ENCODE data around the gene CHAD.
A peak's percentile ranks its signal among the peaks of the same experiment; 100 is the strongest.

CHAD gene, protein sequence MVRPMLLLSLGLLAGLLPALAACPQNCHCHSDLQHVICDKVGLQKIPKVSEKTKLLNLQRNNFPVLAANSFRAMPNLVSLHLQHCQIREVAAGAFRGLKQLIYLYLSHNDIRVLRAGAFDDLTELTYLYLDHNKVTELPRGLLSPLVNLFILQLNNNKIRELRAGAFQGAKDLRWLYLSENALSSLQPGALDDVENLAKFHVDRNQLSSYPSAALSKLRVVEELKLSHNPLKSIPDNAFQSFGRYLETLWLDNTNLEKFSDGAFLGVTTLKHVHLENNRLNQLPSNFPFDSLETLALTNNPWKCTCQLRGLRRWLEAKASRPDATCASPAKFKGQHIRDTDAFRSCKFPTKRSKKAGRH

DNA sequence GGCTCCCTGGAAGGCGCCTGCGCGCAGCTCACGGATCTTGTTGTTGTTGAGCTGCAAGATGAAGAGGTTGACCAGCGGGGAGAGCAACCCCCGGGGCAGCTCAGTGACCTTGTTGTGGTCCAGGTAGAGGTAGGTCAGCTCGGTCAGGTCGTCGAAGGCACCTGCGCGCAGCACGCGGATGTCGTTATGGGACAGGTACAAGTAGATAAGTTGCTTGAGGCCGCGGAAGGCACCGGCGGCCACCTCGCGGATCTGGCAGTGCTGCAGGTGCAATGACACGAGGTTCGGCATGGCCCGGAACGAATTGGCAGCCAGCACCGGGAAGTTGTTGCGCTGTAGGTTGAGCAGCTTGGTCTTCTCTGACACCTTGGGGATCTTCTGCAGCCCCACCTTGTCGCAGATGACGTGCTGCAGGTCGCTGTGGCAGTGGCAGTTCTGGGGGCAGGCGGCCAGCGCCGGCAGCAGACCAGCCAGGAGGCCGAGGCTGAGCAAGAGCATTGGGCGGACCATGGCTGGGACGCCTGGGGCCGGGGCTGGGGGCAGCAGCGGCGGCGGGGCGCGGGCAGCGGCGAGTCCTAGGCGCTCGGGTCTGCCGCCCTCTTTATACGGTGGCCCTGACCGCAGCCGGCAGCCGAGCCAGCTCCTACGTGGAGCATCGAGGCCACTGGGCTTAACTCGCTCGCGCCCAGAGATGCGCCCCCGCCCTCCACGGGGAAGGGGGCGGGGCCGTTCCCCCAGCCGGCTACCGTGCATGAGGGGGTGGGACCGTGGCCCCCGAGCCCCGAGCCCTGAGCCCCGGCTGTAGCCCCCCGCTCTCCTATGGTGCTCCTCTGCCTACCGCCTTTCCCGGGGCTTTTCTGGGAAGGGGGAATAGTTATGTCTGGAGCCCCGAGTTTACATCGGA lies at the start of gene CHAD:
Gene CHAD (minus strand): TSS at position 577 of the 904 bp plus-strand sequence. CDS start 67 bp downstream, at position 510.
- DNase-seq, result no peak

DNA sequence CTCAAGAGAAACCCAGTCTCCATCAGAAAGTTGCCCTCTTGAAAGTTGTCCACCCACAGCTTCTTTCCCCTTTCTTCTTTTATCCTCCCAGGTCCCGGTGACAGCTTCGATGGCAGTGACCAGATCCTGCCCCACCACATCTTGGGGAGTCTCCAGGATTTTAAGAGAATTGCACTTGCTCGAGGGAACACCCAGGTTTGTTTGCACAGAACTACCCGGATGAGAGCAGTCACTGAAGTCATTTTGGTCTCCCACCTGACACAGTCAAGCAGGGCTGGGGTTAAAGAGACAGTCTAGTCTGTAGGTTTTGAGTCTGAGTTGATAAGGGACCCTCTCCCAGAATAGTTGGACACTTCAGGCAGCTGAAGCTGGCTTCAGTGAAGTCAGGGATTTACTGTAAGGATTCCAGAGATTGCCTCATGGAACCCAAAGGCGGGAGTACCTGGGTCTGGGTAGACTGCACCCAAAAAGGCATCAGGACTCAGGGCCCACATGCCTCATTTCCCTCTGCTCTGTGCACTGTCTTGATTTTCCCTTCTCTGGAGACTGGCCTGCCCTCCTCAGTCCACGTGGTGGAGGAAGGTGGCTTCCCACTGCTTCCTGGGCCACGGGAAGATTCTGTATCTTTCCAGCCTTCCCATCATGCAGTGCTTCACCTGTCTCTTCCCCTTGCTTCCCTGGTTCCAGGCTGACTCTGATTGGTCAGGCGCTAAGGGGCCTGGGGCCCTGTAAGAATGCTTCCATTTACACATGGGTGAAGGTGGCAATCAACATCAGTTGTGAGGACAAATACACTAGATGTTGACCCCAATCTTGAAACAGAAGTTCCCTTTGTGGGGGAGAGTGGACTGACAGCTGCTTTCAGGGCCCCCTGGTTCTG lies 49.1 kb upstream of the CHAD start:
- no peak for DNase-seq

DNA sequence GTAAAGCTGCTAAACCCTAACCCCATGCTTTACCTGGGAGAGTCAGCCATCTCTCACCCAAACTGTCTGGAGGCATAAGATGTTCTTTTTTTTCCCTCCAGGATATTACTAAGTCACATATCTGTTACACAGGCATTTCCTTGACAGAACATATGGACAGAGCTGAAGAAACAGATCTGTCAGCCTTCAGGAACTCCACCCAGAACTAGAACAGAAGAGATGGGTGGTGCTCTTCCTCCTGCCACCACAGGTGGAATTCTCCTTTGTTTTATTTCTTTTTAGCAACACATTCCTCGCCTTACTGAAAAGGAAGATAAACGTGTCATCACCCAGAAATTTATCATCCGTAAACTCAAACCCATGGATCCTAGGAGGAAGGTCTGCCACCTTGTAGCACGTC lies 48.3 kb upstream of the CHAD start:
- no peak for DNase-seq

DNA sequence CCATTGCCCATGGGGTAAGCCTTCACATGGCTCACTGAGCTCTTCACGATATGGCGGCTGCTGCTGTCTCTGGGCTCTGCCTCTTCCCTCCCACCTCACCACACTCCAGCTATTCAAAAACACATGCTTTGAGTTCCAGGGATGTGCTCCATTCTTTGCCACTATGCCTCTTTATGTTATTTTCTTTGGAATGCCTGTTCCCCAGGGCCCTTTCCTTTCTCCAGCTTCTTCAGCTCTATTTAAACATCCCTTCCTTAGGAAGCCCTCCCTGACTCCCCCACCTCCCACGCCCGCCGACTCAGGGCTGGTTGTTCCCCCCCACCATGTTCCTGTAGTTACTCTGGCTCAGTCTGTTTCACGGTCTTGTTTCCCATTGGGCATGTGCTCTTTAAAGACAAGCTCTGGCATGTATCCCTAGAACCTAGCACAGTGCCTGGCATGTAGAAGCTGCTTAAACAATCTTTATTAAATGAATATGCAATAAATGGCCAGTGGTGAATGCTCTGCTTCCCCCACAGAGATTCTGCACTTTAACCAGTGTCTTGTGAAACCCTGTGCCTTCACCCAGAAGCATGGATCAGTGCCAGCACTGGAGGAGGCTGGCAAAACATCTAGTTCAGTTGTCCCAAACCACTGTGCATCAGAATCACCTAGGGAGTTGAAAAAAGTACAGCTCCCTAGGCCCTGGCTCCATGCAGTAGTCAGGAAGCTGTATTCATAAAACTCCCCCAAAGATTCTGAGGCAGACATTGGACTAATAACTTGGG lies 46.4 kb upstream of the CHAD start:
- DNase-seq, result no peak

DNA sequence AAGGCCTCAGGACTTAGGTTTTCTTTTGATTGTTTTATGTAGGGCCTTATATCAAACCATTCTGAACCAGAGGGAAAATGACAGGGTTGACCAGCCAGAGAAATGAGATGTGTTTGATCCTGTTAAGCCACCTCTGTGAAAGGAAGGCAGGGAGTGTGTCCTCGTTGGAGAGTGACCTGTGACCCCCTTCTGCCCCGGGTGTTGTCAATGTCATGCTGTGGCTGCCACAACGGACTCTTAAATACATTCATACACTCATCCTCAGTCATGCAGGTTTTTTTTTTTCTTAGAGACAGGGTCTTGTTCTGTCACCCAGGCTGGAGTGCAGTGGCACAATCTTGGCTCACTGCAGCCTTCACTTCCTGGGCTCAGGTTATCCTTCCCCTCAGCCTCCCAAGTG lies 45.7 kb upstream of the CHAD start:
- DNase-seq, result no peak

DNA sequence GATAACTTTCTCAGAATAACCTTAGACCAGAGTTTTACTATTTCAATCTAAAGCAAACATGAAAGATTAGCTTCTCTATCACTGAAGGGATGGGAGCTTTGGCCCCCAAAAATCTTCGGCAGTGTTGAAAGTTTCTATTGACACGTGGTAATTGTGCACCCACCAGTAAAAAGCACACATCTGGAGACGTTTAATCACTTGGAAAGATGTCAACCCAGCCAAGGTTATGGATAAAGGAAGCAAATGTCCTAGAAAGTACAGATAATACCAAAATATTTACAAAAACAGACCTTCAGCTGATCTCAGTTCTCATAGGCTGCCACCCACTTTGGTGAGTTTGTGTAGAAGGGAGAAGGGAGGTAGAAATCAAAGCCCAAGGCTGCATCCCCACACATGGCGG lies 44.8 kb upstream of the CHAD start:
- DNase-seq, result no peak

DNA sequence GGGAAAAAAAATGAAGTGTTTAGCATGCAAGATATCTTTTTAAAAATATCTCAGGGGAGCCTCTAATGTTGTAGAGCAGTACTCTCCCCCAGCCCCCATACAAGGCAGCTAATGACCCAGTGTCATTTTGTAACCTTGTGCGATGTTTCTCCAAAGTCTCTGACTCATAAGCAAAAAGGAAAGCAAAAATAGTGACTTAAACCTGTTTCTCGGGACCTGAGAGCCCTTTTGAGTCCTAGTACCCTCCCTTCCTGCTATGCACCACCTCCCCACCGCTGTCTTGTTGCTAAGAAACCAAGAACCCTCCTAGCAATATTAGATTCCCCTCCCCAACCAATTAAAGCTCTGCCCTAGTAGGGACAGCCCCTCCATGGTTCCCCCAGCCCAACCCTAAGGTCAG lies 42.4 kb upstream of the CHAD start:
- DNase-seq, result no peak

DNA sequence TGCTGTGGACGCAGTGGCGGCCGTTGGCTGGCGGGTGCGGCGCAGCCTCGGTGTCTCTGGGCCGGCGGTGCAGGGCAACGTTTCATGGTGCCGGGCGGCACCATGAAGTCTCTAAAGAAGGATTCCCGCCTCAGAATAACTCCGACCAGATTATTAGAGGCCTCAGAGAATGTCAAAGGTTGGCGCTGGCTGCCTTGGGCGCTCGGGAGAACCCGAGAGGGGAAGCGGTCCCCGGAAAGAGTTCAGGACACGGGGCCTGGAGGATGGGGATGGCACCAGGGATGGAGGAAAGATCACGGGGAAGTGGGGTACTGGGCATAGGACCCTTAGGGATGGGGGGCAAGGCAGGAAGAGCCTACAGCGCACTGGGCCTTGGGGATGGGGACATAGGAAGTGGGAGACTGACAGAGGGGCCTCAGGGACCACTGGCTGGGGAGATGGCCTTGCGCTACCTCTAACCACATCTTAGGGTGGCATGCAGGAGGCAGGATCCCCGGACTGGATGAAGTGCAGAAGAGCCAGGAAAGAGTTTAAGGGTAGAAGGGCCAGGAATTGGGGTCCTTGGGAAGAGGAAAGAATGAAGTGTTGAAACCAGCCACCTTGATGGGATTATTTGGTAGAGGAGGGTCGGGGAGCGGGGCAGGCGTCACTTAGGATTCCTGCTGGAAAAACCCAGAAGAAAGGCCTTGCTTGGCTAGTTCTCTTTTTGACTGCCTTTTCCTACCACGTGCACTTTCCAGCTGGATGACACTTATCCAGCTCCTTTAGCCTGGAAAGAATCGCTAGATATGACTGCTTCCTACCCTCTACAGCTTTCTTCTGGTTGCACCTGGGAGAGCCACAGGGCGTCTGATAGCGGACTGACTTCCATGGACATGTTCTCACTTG lies 40.1 kb upstream of the CHAD start:
- no peak for DNase-seq

DNA sequence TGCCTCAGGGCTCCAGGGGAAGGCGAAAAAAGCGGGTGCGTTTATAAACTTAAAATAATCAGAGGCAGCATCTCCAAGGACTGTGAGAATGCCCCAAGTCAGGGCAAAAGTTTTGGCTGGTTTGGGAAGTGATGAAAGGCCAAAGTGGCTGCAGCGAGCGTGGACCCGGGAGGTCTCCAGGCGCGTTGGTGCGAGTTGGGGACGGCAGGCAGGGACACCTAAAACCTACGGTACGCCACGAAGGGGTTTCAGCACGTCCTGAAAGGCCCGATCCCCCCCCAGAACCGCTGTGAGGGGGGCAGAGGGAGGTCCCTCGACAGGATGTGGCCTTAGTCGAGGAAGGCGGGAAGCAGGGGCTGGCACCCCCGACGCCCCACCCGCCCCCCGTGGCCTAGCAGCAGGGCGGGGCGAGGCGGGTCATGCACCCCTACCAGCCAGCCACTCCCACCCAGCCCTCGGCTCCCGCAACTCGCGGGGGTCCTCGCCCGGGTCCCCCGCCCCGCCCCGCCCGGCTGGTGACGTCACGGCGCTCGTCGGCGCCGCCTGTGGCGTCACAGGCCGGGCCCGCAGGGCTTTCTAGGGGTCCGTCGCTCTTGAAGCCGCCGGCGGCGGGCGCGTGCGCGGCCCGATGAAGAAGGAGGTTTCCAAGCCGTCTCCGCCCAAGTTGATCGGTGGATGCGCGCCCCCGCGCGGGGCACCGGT lies 39.3 kb upstream of the CHAD start, which contains the start of gene MYCBPAP:
Gene MYCBPAP (plus strand): TSS at position 569 of the 702 bp plus-strand sequence. CDS start 236 bp downstream, outside the sequence.
- DNase-seq, result peak; percentile 70

DNA sequence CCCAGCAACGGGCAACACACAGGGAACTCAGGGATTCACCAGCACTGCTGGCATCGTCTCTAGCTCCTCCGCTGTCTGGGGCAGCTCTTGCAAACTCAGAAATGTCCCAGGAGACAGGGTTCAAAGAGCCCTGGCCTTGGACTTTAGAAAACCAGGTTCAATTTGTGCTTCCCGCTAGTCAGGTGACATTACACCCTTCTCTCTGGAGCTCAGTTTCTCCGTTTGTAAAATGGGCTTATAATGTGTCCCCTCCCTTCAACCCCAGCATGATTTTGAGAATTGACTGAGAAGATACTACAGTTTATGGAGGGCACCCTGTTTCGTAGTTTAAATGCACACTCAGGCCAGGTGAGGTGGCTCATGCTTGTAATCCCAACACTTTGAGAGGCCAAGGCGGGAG lies 37.6 kb upstream of the CHAD start:
- no peak for DNase-seq

DNA sequence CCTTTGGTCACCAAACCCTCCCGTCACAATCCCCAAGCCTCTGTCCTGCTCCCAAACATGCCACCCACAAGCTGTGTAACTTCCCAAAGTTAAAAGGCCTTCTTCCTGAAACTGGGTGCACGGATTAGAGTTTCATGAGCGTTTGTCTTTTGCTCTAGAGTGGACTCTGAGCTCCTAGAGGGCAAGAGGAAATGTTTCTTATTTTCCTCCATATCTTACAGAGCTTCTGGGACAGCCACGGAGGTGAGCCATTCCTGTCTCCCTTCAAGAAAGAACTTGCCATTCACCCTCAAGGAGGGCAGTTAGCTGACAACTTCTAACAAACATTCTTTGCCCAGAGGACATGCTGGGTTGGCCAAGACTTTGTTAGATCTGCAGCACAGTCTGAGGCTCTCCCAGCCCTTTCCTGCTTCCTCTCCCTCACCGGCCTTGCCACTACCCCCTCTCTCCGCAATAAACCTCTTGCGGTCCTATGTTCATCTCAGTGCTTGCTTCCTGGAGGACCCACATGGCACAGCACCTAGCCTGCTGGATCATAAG lies 37.0 kb upstream of the CHAD start:
- no peak for DNase-seq

DNA sequence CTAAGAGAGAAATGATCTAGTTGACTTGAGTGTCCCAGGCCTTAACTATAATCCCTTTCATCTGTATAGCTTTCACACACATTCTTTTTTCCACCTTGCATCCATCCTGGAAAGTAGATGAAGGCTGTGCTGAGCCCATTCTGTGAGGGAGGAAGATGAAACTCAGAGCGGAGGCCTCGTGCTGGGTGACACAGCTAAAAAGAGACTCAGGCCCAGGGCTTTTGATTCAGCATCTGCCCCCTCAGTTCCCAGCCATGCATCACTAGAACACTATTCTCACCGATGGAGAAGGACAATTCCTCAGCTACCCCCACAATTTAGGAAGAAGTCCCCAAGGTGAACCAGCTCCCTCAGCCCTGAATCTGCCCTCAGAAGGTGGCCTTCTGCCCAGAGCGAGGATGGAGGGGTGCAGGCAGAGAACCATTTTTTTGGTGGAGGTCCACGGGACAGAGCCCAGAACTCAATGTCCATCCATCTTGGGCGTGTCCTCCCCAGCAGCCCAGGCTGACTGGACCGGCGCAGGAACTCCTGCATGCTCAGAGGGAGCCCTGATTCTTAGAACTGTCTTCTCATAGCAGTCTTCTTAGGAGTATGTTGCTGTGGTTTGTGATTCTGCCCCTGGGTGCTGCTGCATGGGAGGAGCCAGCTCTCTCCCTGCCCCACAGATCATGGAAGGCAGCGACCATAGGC lies 33.8 kb upstream of the CHAD start:
- DNase-seq, result no peak

DNA sequence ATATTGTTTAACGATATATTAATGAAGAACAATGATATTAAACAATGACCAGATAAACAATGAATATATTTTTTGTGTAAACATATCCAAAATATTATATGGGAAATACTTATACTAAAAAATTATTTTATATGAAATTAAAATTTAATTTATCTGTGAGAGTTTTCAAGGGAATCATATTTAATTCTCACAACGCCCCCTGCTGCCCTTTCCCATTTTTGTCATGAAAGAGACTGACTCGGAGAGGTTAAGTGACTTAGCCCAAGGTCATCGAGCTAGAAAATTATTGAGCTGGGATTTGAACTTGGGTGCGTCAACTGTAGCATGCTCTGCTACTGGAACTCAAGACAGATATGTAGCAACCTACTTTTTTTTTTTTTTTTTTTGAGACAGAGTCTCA lies 32.4 kb upstream of the CHAD start:
- DNase-seq, result peak; percentile 39

DNA sequence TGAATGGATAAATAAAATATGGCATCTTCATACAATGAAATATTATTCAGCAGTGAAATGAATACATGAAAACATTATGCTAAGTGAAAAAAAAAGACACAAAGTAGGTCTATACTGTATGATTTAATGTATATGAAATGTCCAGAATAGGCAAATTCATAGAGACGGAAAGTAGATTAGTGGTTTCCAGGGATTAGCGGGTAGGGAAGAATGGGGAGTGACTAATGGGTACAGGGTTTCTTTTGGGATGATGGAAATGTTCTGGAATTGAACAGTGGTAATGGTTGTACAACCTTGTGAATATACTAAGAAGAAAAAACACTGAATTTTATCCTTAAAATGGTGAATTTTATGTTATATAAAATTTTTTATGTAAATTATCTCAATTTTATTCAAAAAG lies 31.0 kb upstream of the CHAD start:
- DNase-seq, result no peak

DNA sequence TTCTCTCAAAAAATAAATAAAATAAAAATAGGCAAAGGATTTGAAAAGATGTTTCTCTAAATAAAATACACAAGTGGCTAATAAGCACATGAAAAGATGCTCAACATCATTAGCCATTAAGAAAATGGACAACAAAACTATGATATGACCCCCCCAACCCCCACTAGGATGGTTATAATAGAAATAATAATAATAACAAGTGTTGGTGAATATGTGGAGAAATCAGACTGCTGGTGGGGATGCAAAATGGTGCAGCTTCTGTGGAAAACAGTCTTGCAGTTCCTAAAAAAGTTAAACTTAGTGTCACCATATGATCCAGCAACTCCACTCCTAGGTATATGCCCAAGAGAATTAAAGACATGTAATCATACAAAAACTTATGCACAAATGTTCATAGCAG lies 30.6 kb upstream of the CHAD start:
- DNase-seq, result no peak

DNA sequence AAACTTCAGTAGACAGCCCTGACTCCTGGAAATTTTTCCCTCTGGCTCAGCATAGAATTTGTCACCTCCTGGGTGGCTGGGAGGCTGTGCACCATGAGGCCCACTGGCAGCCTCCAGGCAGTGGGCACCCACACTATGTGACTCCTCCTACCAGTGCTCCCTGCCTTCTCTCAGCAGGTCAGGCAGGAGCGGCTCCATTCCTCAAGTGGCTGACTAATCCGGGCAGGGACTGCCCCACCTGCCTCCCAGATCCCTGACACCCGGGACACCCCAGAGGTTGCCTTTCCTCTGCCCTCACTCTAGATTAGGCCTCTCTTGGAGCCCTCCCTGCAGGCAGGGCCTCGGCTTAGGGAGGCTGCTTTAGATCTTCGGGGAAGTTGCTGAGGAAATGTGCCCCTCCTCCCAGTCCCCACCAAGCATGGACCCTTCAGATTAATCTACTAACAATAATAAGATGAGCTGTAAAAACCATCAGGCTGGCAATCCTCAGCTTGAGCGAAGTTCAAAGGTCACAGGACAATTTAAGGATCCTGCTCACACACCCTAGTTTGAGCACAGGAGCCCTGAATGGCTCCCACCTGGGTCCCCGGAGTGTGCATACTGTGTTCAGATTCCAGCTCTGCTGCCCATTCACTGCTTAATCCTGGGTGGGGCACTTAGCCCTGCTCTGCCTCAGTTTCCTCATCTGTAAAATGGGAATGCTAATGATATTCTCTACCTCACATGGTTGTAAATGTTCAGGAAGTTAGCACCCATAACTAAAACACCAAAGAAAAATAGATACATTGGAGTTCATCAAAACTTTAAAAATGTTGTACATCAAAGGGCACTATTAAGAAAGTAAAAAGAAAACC lies 29.6 kb upstream of the CHAD start:
- DNase-seq, result no peak

DNA sequence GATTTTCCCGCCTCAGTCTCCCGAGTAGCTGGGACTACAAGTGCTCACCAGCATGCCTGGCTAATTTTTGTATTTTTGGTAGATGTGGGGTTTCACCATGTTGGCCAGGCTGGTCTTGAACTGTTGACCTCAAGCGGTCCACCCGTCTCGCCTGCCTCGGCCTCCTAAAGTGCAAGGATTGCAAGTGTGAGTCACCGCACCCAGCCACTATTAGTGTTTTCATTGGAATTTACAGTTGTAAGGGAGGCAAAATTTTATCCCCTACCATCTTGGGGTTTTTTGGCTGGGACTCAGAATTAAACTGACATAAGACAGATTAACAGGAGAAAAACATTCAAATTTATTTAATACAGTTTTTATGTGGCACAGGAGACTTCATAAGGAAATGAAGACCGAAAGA lies 27.2 kb upstream of the CHAD start:
- DNase-seq, result no peak

DNA sequence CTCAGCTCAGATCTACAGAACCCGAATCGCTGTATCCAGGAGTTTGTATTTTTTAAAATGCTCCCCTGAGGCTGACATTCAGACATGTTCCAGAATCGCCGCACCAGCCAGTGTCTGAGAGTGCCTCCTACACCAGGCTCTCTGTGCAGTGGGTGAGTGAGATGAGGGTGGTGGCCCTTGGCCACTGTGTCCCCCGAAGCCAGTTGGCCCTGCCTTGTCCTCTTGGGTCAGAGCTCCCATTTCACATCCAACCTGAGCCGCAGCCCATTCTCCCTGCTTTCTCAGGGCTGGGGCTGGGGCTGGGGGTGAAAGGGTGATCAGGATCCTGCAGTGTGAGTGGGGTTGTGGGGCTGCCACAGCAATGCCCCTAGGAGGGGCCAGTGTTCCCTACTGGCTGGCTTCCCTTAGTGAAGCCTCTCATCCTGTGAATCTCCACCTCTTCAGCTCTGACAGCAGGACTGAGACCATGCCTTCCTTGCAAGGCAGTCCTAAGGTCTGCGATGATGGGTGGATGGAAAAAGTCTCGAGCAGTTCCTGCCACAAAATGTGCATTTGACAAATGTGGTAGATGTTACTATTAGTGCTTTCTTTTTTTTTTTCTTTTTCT lies 26.6 kb upstream of the CHAD start:
- no peak for DNase-seq
